ENCODE data around the gene COG2. TPM values are rescaled to one million over a fixed set of nuclear protein-coding genes. Genes with fewer than 3 reads are reported as not detected.
"Not testable (repeated sequence)": the region's sequence is repeated elsewhere in the genome, so short reads cannot be mapped to it uniquely, and the experiment has no call there.

Gene COG2
- 17.5 and 18.3 TPM in 2 replicates for total RNA-seq

- DNase-seq (ENCODE audit: low read depth, low spot score): peak; percentile 76
Measured at GRCh38 chr1:230642263-230642959, at the start of gene COG2. Gene COG2 (plus strand): TSS chr1:230642481. CDS start chr1:230642607, 126 bp downstream.

GRCh38 chr1:230592848-230593414 is 49.4 kb upstream of the COG2 start:
- no peak for DNase-seq (ENCODE audit: low read depth, low spot score)

- no peak for DNase-seq (ENCODE audit: low read depth, low spot score)
Measured at GRCh38 chr1:230594214-230594773, 48.0 kb upstream of the COG2 start.

- DNase-seq (ENCODE audit: low read depth, low spot score): no peak
Measured at GRCh38 chr1:230595181-230595580, 47.1 kb upstream of the COG2 start.

GRCh38 chr1:230596306-230596705 is 46.0 kb upstream of the COG2 start:
- no peak for DNase-seq (ENCODE audit: low read depth, low spot score)

GRCh38 chr1:230598745-230599144 is 43.5 kb upstream of the COG2 start:
- no peak for DNase-seq (ENCODE audit: low read depth, low spot score)

- DNase-seq (ENCODE audit: low read depth, low spot score): no peak
Measured at GRCh38 chr1:230599926-230600656, 42.2 kb upstream of the COG2 start.

- not testable (repeated sequence) for DNase-seq (ENCODE audit: low read depth, low spot score)
Measured at GRCh38 chr1:230600657-230601400, 41.5 kb upstream of the COG2 start.

GRCh38 chr1:230609208-230609607 is 33.1 kb upstream of the COG2 start:
- DNase-seq (ENCODE audit: low read depth, low spot score): no peak

- no peak for DNase-seq (ENCODE audit: low read depth, low spot score)
Measured at GRCh38 chr1:230610589-230610988, 31.7 kb upstream of the COG2 start.

GRCh38 chr1:230611128-230611877 is 31.0 kb upstream of the COG2 start:
- DNase-seq (ENCODE audit: low read depth, low spot score): no peak

GRCh38 chr1:230611878-230612235 is 30.4 kb upstream of the COG2 start:
- DNase-seq (ENCODE audit: low read depth, low spot score): no peak

GRCh38 chr1:230612651-230613050 is 29.6 kb upstream of the COG2 start:
- DNase-seq (ENCODE audit: low read depth, low spot score): no peak

GRCh38 chr1:230614121-230614520 is 28.2 kb upstream of the COG2 start:
- DNase-seq (ENCODE audit: low read depth, low spot score): no peak

GRCh38 chr1:230618537-230618936 is 23.7 kb upstream of the COG2 start:
- no peak for DNase-seq (ENCODE audit: low read depth, low spot score)

- no peak for DNase-seq (ENCODE audit: low read depth, low spot score)
Measured at GRCh38 chr1:230620649-230621323, 21.5 kb upstream of the COG2 start.

GRCh38 chr1:230621324-230622030 is 20.8 kb upstream of the COG2 start:
- no peak for DNase-seq (ENCODE audit: low read depth, low spot score)

GRCh38 chr1:230622151-230622550 is 20.1 kb upstream of the COG2 start:
- no peak for DNase-seq (ENCODE audit: low read depth, low spot score)

GRCh38 chr1:230624097-230624713 is 18.1 kb upstream of the COG2 start:
- no peak for DNase-seq (ENCODE audit: low read depth, low spot score)
